ENCODE measurements around the gene PLXND1. TPM values are rescaled to one million over a fixed set of nuclear protein-coding genes. Genes with fewer than 3 reads are reported as not detected.

Gene PLXND1
- 56.9 and 71.0 TPM in 2 replicates for total RNA-seq (ENCODE audit: low replicate concordance)
- long read RNA-seq, partial matches to known transcripts = 0 of 1 reads
- long read RNA-seq, other reads (novel, unspliced or antisense) = 1 of 1 reads

- Mint-ChIP-seq H3K9me3 (no peaks in the 10 kb centered on the region), H3K27me3 (peaks cover 24% of the 10 kb centered on the region), H3K27ac (peak within 1 kb of the TSS; percentile 93), H3K36me3 (no peaks in the 10 kb centered on the region), H3K4me3 (peak within 1 kb of the TSS; percentile 96), H3K4me1 (ENCODE audit: unreplicated experiment) (peaks cover 38% of the 10 kb centered on the region)
- no peak for DNase-seq (ENCODE audit: extremely low spot score, unreplicated experiment)
- TF ChIP-seq CTCF (conservative IDR thresholded peaks at IDR 0.05) = no peak
These were observed at the start of gene PLXND1 for GRCh38 chr3:129606636-129607390. Gene PLXND1, minus strand, starts transcription at chr3:129606676. Its CDS starts 37 bp downstream, at chr3:129606639.

- Mint-ChIP-seq H3K9me3 (no peaks in the 10 kb centered on the region), H3K4me3 (no peak overlapping the region), H3K27ac (peak overlapping the region; percentile 15), H3K36me3 (peaks cover 10% of the 10 kb centered on the region), H3K4me1 (ENCODE audit: unreplicated experiment) (peaks cover 52% of the 10 kb centered on the region), H3K27me3 (no peaks in the 10 kb centered on the region)
- DNase-seq (ENCODE audit: extremely low spot score, unreplicated experiment) = no peak
- TF ChIP-seq CTCF (conservative IDR thresholded peaks at IDR 0.05) = no peak
These were observed 48.8 kb upstream of the PLXND1 start for GRCh38 chr3:129655291-129655700.

GRCh38 chr3:129654131-129654530 is 47.7 kb upstream of the PLXND1 start:
- H3K9me3 Mint-ChIP-seq = no peaks in the 10 kb centered on the region
- H3K36me3 Mint-ChIP-seq = peaks cover 10% of the 10 kb centered on the region
- no peak overlapping the region for H3K27ac Mint-ChIP-seq
- peaks cover 55% of the 10 kb centered on the region for H3K4me1 Mint-ChIP-seq (ENCODE audit: unreplicated experiment)
- no peaks in the 10 kb centered on the region for H3K27me3 Mint-ChIP-seq
- DNase-seq (ENCODE audit: extremely low spot score, unreplicated experiment) = no peak
- H3K4me3 Mint-ChIP-seq = no peak overlapping the region
- TF ChIP-seq CTCF (conservative IDR thresholded peaks at IDR 0.05) = no peak

GRCh38 chr3:129653019-129653418 is 46.5 kb upstream of the PLXND1 start:
- Mint-ChIP-seq H3K4me3 (no peak overlapping the region), H3K27me3 (no peaks in the 10 kb centered on the region), H3K4me1 (ENCODE audit: unreplicated experiment) (peaks cover 52% of the 10 kb centered on the region), H3K9me3 (no peaks in the 10 kb centered on the region), H3K36me3 (peaks cover 10% of the 10 kb centered on the region), H3K27ac (peak overlapping the region; percentile 19)
- TF ChIP-seq CTCF (conservative IDR thresholded peaks at IDR 0.05) = no peak
- DNase-seq (ENCODE audit: extremely low spot score, unreplicated experiment) = no peak

- no peak overlapping the region for H3K4me3 Mint-ChIP-seq
- no peak for TF ChIP-seq CTCF (conservative IDR thresholded peaks at IDR 0.05)
- no peaks in the 10 kb centered on the region for H3K27me3 Mint-ChIP-seq
- peak overlapping the region; percentile 23 for H3K27ac Mint-ChIP-seq
- H3K36me3 Mint-ChIP-seq = peaks cover 10% of the 10 kb centered on the region
- no peak for DNase-seq (ENCODE audit: extremely low spot score, unreplicated experiment)
- peaks cover 43% of the 10 kb centered on the region for H3K4me1 Mint-ChIP-seq (ENCODE audit: unreplicated experiment)
- H3K9me3 Mint-ChIP-seq = no peaks in the 10 kb centered on the region
These were observed 45.1 kb upstream of the PLXND1 start for GRCh38 chr3:129651435-129652202.
